ENCODE data around the gene WIPF1. TPM values are rescaled to one million over a fixed set of nuclear protein-coding genes. Genes with fewer than 3 reads are reported as not detected.
A peak's percentile ranks its signal among the peaks of the same experiment; 100 is the strongest.

WIPF1 gene
- total RNA-seq, 3 donors from 2014 or later (not counting 1 experiment from before 2014, with no cell fraction given), result 508 to 640 (median 555) TPM

DNA sequence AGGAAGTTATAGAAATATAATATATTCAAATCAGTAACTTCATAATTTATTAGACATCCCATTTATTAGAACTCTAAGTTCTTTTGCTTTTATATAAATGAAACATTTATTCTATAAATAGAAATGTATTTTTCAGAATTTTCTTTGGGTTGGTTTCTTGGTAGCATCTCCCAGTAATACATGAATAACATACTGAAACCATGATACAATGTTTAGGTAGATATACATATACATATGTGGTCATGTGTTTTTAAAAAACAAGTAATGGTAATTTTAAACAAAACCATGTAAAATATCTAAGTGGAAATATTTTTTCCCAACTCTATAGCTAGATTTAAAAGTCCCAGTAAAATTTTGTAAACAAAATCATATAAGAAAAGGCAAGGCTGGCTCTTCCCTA lies 36.9 kb downstream of the WIPF1 start:
- Histone ChIP-seq H3K4me1 (ENCODE audit: control insufficient read depth, insufficient read depth, low read length) (no peaks in the 10 kb centered on the region), H3K27me3 (ENCODE audit: control insufficient read depth, insufficient read depth, low read length) (no peaks in the 10 kb centered on the region), H3K27ac (ENCODE audit: low read length) (no peak overlapping the region), H3K4me3 (ENCODE audit: low read length) (no peak overlapping the region), H3K36me3 (ENCODE audit: control insufficient read depth, insufficient read depth, low read length) (peaks cover 88% of the 10 kb centered on the region), H3K9me3 (ENCODE audit: control insufficient read depth, insufficient read depth, low read length) (no peaks in the 10 kb centered on the region)
- intact Hi-C loops (cut with micrococcal nuclease), result no loop called here
- H3K4me3 Mint-ChIP-seq, result no peak overlapping the region
- no peaks in the 10 kb centered on the region for H3K27me3 Mint-ChIP-seq (ENCODE audit: low read depth in 2 of 2)
- peak overlapping the region; percentile 45 to 74 for H3K27ac Mint-ChIP-seq
- no peak for DNase-seq
- no peak for ATAC-seq
- H3K4me1 Mint-ChIP-seq, result peaks cover 8% of the 10 kb centered on the region in 2 donors
- H3K36me3 Mint-ChIP-seq, result peaks cover 9% of the 10 kb centered on the region
- TF ChIP-seq, protein P1, sequence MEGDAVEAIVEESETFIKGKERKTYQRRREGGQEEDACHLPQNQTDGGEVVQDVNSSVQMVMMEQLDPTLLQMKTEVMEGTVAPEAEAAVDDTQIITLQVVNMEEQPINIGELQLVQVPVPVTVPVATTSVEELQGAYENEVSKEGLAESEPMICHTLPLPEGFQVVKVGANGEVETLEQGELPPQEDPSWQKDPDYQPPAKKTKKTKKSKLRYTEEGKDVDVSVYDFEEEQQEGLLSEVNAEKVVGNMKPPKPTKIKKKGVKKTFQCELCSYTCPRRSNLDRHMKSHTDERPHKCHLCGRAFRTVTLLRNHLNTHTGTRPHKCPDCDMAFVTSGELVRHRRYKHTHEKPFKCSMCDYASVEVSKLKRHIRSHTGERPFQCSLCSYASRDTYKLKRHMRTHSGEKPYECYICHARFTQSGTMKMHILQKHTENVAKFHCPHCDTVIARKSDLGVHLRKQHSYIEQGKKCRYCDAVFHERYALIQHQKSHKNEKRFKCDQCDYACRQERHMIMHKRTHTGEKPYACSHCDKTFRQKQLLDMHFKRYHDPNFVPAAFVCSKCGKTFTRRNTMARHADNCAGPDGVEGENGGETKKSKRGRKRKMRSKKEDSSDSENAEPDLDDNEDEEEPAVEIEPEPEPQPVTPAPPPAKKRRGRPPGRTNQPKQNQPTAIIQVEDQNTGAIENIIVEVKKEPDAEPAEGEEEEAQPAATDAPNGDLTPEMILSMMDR (IDR thresholded peaks at IDR 0.05), result no peak
- no peaks in the 10 kb centered on the region for H3K9me3 Mint-ChIP-seq

DNA sequence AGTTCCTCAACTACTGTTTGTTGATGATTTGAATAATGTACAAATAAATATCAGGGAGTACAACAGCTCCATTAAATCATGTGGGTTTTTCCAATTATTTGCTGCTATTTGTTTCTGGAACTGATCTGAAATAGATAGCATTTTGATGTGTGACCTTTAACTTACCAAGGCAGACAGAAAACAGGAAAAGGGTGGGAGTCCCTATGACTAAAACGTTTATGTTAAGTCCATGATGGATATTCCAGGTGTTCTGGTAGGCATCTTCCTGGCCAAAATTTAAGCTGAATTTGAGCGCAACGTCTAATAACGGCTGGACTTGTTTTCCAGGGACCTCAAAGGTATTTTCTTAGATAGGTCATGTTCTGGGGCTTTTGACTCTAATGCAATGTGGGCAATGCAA lies 41.6 kb downstream of the WIPF1 start:
- Histone ChIP-seq H3K36me3 (ENCODE audit: control insufficient read depth, insufficient read depth, low read length) (peaks cover 43% of the 10 kb centered on the region), H3K4me1 (ENCODE audit: control insufficient read depth, insufficient read depth, low read length) (peaks cover 21% of the 10 kb centered on the region), H3K27me3 (ENCODE audit: control insufficient read depth, insufficient read depth, low read length) (no peaks in the 10 kb centered on the region), H3K4me3 (ENCODE audit: low read length) (no peak overlapping the region), H3K27ac (ENCODE audit: low read length) (peak overlapping the region; percentile 11), H3K9me3 (ENCODE audit: control insufficient read depth, insufficient read depth, low read length) (no peaks in the 10 kb centered on the region)
- DNase-seq (no peak), ATAC-seq (no peak)
- TF ChIP-seq, protein P1 (IDR thresholded peaks at IDR 0.05), result no peak
- Mint-ChIP-seq H3K9me3 (no peaks in the 10 kb centered on the region), H3K36me3 (no peaks in the 10 kb centered on the region), H3K27me3 (ENCODE audit: low read depth in 2 of 2) (no peaks in the 10 kb centered on the region), H3K4me1 (peaks cover 27 to 32% of the 10 kb centered on the region in 2 donors), H3K4me3 (no peak overlapping the region), H3K27ac (peak overlapping the region; percentile 90 to 92)
- intact Hi-C loops (cut with micrococcal nuclease), result no loop called here
- WGBS (ENCODE audit: insufficient coverage), result 81% methylated on average over 4 of the region's 4 CpGs

DNA sequence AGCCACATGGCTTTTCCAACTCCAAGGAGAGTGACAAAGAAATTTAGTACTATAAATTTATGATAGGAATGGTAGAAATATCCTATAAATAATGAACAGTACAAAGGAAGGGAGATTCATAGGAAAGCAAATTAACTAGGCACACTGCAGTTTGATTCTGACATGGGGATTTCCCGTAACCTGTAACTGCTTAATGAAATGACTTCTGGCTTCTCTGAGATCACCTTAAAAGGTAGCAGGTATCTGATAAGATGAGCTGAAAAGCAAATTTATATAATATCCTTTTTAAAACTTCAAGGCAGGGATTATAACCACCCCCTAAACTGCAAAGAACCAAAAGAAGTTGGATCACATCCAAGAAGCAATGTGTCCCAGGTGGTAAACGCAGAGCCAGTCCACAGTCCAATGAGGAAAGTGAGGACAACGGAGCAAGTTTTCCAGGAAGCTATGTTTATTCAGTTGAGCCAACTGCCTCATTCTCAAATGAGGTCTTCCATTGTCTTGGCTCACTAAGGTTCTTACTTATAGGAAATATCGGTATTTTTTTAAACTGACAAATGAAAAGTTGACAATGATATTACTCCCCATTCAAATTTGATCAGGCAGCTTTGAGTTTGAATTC lies 43.0 kb downstream of the WIPF1 start:
- Mint-ChIP-seq H3K4me1 (peaks cover 27 to 32% of the 10 kb centered on the region in 2 donors), H3K36me3 (no peaks in the 10 kb centered on the region), H3K4me3 (peak overlapping the region; percentile 52), H3K9me3 (no peaks in the 10 kb centered on the region), H3K27ac (peak overlapping the region; percentile 90 to 92), H3K27me3 (ENCODE audit: low read depth in 2 of 2) (no peaks in the 10 kb centered on the region)
- DNase-seq (peak in 1 of 2 donors; percentile 68), ATAC-seq (no peak)
- Histone ChIP-seq H3K4me1 (ENCODE audit: control insufficient read depth, insufficient read depth, low read length) (peaks cover 21% of the 10 kb centered on the region), H3K27ac (ENCODE audit: low read length) (peak overlapping the region; percentile 66), H3K36me3 (ENCODE audit: control insufficient read depth, insufficient read depth, low read length) (peaks cover 31% of the 10 kb centered on the region), H3K27me3 (ENCODE audit: control insufficient read depth, insufficient read depth, low read length) (no peaks in the 10 kb centered on the region), H3K9me3 (ENCODE audit: control insufficient read depth, insufficient read depth, low read length) (no peaks in the 10 kb centered on the region), H3K4me3 (ENCODE audit: low read length) (no peak overlapping the region)
- intact Hi-C loops (cut with micrococcal nuclease), result loop anchor here (5.0 kb wide), 1 partner anchor 92 kb away; no protein-coding TSS in a partner anchor
- TF ChIP-seq, protein P1 (IDR thresholded peaks at IDR 0.05), result no peak
- 78% methylated on average over 3 of the region's 4 CpGs for WGBS (ENCODE audit: insufficient coverage)
